Stimulated activated CD8-positive, alpha-beta memory T cell treated with anti-CD3 and anti-CD28 coated beads, Interleukin-2, amount 100 ng/mL, for 1 hour (primary cell): ENCODE results near the gene TP53INP2.
"Not testable (repeated sequence)": the region's sequence is repeated elsewhere in the genome, so short reads cannot be mapped to it uniquely, and the experiment has no call there.

Source experiments
- DNase-seq, 2 donors: peaks; one replicate each; pipeline ENCODE4 v3.0.0-alpha.2; 2020; ENCODE audit warnings: low read depth in 2 of 2

TP53INP2 gene

GRCh38 chr20:34704177-34705007, at the start of gene TP53INP2:
Gene TP53INP2 (plus strand): TSS chr20:34704344. CDS start chr20:34708740, 4,396 bp downstream.
- DNase-seq, result peak; percentile 73 to 82

- not testable (repeated sequence) for DNase-seq
Measured at GRCh38 chr20:34658654-34659053, 45.5 kb upstream of the TP53INP2 start.

DNA sequence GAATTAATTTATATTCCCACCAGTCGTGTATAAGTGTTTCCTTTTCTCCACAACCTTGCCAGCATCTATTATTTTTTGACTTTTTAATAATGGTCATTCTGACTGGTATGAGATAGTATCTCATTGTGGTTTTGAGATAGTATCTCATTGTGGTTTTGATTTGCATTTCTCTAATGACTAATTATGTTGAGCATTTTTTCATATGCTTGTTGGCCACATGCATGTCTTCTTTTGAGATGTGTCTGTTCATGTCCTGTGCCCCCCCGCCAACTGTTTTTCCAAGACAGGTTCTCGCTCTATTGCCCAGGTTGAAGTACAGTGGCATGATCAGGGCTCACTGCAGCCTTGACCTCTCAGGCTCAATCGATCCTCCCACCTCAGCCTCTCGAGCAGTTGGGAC, 42.3 kb upstream of the TP53INP2 start:
- DNase-seq, result not testable (repeated sequence)

GRCh38 chr20:34663213-34663943, 40.8 kb upstream of the TP53INP2 start:
- no peak for DNase-seq

DNA sequence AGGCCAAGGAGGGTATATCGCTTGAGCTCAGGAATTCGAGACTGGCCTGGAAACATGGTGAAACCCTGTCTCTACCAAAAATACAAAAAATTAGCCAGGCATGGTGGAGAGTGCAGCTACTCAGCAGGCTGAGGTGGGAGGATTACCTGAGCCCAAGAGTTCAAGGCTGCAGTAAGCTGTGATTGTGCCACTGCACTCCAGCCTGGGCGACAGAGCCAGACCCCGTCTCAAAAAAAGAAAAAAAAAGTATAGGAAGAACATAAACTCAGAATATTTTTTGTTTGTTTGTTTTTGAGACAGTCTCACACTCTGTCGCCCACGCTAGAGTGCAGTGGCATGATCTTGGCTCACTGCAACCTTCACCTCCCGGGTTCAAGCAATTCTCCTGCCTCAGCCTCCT, 39.4 kb upstream of the TP53INP2 start:
- DNase-seq, result not testable (repeated sequence)

DNA sequence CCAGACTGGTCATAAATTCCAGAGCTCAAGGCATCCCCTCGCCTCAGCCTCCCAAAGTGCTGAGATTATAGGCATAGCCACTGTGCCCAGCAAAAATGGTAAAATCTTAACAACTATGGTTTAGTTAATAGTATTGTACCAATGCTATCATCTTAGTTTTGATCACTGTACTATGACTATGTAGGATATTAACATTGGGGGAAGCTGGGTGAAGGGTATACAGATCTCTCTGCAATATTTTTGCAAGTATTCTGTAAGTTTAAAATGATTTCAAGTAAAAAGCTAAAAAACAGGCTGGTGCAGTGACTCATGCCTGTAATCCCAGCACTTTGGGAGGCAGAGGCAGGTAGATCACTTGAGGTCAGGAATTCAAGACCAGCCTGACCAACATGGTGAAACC, 35.0 kb upstream of the TP53INP2 start:
- no peak for DNase-seq

DNA sequence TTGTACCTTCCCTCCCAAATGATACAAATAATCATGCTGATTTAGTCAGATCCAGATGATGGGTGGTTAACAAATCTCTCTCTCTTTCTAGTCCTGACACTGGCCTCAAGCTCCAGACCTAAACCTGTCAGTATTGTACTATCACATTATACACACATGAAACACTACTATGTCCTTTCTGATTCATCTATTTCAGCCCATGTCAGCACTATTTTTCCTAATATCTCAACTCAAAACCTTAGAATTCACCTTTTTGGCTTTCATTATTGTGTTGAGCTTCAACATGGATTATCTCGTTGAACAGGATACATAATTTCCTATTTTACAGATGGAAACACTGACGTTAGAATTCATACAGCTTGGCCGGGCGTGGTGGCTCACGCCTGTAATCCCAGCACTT, 30.7 kb upstream of the TP53INP2 start:
- DNase-seq, result no peak

- no peak for DNase-seq
Measured at GRCh38 chr20:34675561-34675960, 28.6 kb upstream of the TP53INP2 start.

GRCh38 chr20:34675993-34676641, 28.0 kb upstream of the TP53INP2 start:
- DNase-seq, result no peak

DNA sequence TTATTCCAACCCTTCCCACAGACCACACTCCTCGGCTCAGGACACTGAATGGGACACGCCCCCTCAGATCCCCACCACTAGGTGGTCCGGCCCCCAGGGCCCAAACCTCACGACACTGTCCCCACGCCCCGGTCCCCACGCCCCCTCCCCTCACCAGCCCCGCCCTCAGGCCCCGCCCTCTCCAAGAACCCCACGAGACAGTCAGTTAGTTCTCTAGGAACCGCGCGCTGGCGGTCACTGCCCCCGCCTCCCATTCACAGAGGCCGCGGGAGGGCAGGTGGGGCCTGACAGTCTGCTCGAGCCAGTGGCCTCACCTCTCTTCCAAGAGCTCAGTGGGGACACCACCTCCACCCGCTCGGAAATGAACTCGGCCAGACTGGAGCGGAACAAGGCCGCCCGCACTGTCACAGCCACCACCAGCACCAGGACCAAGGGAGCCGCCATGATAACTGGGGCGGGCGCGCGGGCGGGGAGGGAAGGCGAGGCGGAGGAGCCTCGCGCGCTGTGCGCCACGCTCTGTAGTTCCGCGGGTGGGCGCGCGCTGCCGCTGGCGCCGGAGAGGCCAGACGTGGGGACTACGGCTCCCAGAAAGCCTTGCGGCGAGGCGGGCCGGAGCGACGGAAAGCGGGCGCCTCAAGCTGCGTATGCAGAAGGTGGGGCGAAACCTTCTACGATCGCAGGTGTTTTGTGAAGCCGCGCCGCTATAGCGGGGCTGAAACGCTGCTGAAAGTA, 27.3 kb upstream of the TP53INP2 start, which contains the start of gene PIGU:
TSS of gene PIGU (minus strand) at position 451 of the 732 bp plus-strand sequence. CDS start at position 444, 7 bp downstream.
- DNase-seq, result peak; percentile 90 to 91

DNA sequence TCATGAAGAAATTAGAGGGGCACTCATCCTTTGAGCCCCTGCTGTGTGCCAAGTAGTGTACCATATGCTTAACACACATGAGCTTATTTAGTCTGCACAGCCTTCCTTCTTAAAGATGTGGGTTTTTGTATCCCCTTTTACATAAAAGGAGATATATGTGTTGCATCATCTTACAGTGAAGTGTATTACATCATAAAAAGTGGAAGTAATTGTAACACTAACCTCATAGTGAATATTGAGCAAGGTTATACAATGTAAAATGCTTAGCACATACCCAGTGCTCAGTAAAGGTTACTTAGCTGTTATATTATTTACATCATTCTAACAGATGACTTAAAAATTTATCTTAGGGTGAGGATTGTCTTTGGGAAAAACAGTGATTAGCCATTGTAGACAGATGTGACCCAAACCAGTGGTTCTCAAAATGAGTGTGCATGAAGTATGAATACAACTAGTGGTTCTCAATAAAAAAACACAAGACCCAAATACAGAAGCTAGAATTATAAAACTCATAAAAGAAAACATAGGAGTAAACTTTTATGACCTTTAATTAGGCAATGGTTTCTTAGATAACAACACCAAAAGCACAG, 23.5 kb upstream of the TP53INP2 start:
- no peak for DNase-seq

DNA sequence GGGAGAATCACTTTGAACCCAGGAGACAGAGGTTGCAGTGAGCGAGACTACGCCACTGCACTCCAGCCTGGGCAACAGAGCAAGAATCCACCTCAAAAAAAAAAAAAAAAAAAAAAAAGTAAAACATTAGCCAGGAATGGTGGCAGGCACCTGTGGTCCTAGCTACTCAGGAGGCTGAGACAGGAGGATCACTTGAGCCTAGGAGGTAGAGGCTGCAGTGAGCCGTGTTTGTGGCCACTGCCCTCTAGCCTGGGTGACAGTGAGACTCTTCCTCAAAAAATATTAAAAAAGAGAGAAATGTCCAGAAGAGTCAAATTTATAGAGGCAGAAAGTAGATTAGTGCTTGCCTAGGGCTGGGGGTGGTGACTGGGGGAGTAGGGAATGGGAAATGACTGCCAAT, 20.5 kb upstream of the TP53INP2 start:
- no peak for DNase-seq

DNA sequence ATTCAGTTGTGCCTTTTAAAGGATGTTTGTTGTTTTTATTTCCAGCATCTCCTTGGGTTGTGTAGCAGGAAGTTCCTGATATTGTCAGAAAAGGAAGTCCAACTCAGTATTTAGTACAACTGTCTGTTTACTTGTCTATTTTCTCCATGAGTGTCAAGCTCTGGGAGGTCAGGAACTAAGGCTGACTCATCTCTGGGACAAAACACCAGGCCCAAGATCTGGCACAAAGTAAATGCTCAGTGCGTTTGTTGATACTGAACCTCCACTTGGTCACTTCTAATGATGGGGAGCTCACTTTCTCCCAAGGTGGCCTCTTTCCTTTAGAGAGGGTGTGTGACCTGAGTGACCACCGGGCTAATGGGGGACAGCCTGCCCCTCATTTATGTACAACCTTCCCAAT, 14.7 kb upstream of the TP53INP2 start:
- no peak for DNase-seq

GRCh38 chr20:34691838-34692237, 12.3 kb upstream of the TP53INP2 start:
- DNase-seq, result no peak

DNA sequence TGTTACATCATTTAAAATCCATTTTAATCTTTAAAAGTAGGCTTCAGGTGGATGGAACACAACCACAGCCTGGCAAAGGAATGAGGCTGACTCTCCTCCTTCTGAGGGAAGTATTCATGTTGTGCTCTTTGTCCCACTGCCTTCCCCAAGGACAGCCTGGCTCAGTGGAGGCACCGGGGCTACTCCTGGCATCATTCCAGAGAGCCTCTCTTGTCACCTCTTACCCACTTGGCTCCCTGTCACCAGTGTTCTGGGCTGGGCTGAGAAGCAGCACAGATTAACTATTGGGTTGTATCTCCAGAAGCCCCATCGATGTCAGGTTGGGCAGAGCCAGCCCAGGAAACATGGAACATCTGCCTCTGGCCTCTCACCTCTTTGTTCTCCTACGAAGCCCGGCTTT, 10.7 kb upstream of the TP53INP2 start:
- DNase-seq, result no peak

DNA sequence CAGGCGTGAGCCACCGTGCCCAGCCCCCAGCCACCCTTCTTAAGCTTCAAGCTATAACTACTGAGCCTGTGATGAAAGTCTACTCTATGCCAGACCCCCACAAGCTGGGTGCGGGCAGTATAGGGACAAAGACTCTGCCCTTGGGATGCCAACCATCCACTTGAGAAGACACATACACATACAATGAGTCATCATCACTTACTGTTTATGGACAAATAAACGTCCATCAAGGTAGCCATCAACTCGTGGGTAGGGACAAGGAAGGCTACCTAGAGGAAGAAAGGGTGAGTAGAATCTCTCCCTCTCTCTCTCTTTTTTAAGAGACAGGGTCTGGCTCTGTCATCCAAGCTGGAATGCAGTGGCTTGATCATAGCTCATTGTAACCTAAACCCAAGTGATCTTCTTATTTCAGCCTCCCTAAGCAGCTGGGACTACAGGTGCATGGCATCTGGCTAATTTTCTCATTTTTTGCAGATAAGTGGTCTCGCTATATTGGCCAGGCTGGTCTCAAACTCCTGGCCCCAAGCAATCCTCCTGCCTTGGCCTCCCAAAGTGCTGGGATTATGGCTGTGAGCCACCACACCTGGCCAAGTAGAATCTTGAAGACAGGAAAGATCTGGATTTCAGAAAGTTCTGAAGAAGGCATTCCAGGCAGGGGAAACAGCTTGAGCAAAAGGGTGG, 2.6 kb upstream of the TP53INP2 start:
- no peak for DNase-seq

DNA sequence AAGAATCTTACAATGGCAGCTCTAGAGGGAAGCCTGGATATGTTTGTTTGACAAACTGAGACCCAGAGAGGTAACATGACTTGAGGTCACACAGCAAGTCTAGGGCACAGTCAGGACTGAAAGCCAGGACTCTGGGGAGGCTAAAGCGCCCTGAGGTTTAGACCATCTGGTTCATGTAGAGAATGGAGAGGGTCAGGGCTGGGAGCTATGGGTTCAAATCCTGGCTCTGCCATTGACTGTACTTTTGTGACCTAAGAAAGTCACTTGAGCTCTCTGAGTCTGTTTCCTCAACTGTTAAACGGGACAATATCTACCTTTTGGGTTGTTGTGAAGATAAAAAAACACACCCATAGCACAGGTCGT, 1.1 kb upstream of the TP53INP2 start:
- DNase-seq, result no peak

GRCh38 chr20:34703424-34704176, 544 bp upstream of the TP53INP2 start:
- no peak for DNase-seq

DNA sequence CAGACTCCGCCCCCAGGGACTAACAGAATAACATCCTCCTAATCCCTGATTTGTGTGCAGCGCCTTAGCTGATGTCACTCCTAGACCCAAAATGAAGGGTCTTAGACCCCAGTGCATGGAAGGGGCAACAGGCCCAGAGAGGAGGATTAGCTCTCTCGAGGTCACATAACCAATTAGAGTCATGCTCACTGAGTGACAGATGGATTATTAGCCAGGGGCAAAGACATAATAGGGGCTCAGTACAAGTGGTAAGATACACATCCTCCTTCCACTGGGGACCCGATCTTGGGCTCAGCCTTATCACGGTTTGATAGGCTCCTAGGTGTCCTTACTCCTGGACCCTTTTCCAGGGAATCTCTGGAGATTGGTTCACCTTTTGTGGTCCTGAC, 858 bp downstream of the TP53INP2 start:
- DNase-seq, result no peak
